HG03025 (cell line): ENCODE data around the gene CXCL17.

ENCODE experiments used
- ATAC-seq: cut with Tn5 transposase; IDR thresholded peaks from one replicate; pipeline ENCODE4 v1.9.1; 2021; ENCODE audit warnings: mild to moderate bottlenecking, moderate library complexity; ENCODE audit not compliant: unreplicated experiment, low FRiP score

Gene CXCL17

GRCh38 chr19:42402376-42403116 lies 40.2 kb downstream of the CXCL17 start:
- no peak for ATAC-seq

- ATAC-seq = no peak
These were observed 41.1 kb downstream of the CXCL17 start for GRCh38 chr19:42401365-42402303.

GRCh38 chr19:42400404-42400803 lies 42.3 kb downstream of the CXCL17 start:
- no peak for ATAC-seq

- ATAC-seq = no peak
These were observed 45.2 kb downstream of the CXCL17 start for GRCh38 chr19:42397263-42398166.

- peak; percentile 88 for ATAC-seq
These were observed 46.1 kb downstream of the CXCL17 start for GRCh38 chr19:42396381-42397262.

- no peak for ATAC-seq
These were observed 48.0 kb downstream of the CXCL17 start for GRCh38 chr19:42394751-42395150.

GRCh38 chr19:42392165-42392564 lies 50.6 kb downstream of the CXCL17 start:
- no peak for ATAC-seq

GRCh38 chr19:42389899-42390298 lies 52.8 kb downstream of the CXCL17 start, which contains the start of gene CNFN:
CNFN (minus strand) TSS chr19:42390297; CDS start chr19:42389037, 1,260 bp downstream.
- no peak for ATAC-seq

GRCh38 chr19:42388851-42389489 lies 53.8 kb downstream of the CXCL17 start:
- ATAC-seq = no peak

GRCh38 chr19:42386974-42387707 lies 55.6 kb downstream of the CXCL17 start:
- ATAC-seq = no peak

GRCh38 chr19:42380155-42380554 lies 62.6 kb downstream of the CXCL17 start:
- no peak for ATAC-seq
